SU-DHL-6 (cell line): ENCODE data around the gene POLH.

Experiments used
- H2AFZ ChIP-seq: fragments of 200-600 bp; sonication (generic); 2 replicates; pipeline ENCODE4 v1.6.1; 2014; ENCODE audit warnings: low read depth, mild to moderate bottlenecking, moderate library complexity, mixed read lengths, antibody characterized with exemption, low read length; ENCODE audit not compliant: severe bottlenecking
- H3F3A ChIP-seq: fragments of 200-600 bp; shearing (Covaris generic); 2 replicates; pipeline ENCODE4 v1.6.0; 2016; ENCODE audit warnings: antibody characterized with exemption, mild to moderate bottlenecking; ENCODE audit not compliant: insufficient read depth
- H3K27ac ChIP-seq: fragments of 200-600 bp; sonication (generic); 2 replicates; pipeline ENCODE4 v1.5.1; 2016; ENCODE audit warnings: low read depth, mild to moderate bottlenecking, low read length, moderate library complexity, mixed read lengths
- H3K27me3 ChIP-seq: fragments of 200-600 bp; sonication (generic), shearing (Covaris generic); 2 replicates; pipeline ENCODE4 v1.6.0; 2014; ENCODE audit warnings: mild to moderate bottlenecking, low read length
- H3K36me3 ChIP-seq: fragments of 200-600 bp; sonication (generic); 2 replicates; pipeline ENCODE4 v1.6.1; 2014; ENCODE audit warnings: mild to moderate bottlenecking, low read length, mixed read lengths
- H3K4me2 ChIP-seq: fragments of 300-600, 200-600 bp; shearing (Covaris generic), sonication (generic); 2 replicates; pipeline ENCODE4 v1.6.0; 2014; ENCODE audit warnings: low read length, low read depth, mild to moderate bottlenecking; ENCODE audit not compliant: poor library complexity, severe bottlenecking
- H3K4me3 ChIP-seq: fragments of 200-600 bp; sonication (generic); 2 replicates; pipeline ENCODE4 v1.5.1; 2014; ENCODE audit warnings: antibody characterized with exemption, low read length, mild to moderate bottlenecking, mixed read lengths; ENCODE audit not compliant: insufficient read depth, poor library complexity, severe bottlenecking
- H3K79me2 ChIP-seq: fragments of 200-600 bp; sonication (generic); 2 replicates; pipeline ENCODE4 v1.6.1; 2014; ENCODE audit warnings: mild to moderate bottlenecking, low read length, moderate library complexity; ENCODE audit not compliant: insufficient read depth
- H3K9ac ChIP-seq: fragments of 200-600 bp; sonication (generic); 2 replicates; pipeline ENCODE4 v1.7.0; 2014; ENCODE audit warnings: mild to moderate bottlenecking, low read length
- H3K9me2 ChIP-seq: fragments of 200-600 bp; sonication (generic); replicated peaks from 2 replicates; pipeline ENCODE4 v1.6.1; 2014; ENCODE audit warnings: low read length; ENCODE audit not compliant: insufficient read depth
- H3K9me3 ChIP-seq: fragments of 200-600 bp; sonication (generic); 2 replicates; pipeline ENCODE4 v1.6.1; 2014; ENCODE audit warnings: low read length, mixed read lengths; ENCODE audit not compliant: insufficient read depth
- H4K20me1 ChIP-seq: fragments of 200-600 bp; sonication (generic); 2 replicates; pipeline ENCODE4 v1.6.1; 2014; ENCODE audit warnings: low read depth, mild to moderate bottlenecking, antibody characterized with exemption, low read length, moderate library complexity, mixed read lengths
- EZH2phosphoT487 ChIP-seq: fragments of 200-600 bp; sonication (generic), shearing (Covaris generic); conservative IDR thresholded peaks from 2 replicates; pipeline ENCODE4 v1.6.1; 2018; ENCODE audit warnings: mild to moderate bottlenecking, antibody characterized with exemption, low read length, moderate library complexity, mixed read lengths
- TF ChIP-seq, protein P1 (sequence below): fragments of 200-600 bp; sonication (generic); IDR thresholded peaks from one replicate; pipeline ENCODE4 v1.5.1; 2017; ENCODE audit warnings: antibody characterized with exemption, mild to moderate bottlenecking, low read length, moderate library complexity; ENCODE audit not compliant: insufficient read depth, poor library complexity, severe bottlenecking

POLH gene

DNA sequence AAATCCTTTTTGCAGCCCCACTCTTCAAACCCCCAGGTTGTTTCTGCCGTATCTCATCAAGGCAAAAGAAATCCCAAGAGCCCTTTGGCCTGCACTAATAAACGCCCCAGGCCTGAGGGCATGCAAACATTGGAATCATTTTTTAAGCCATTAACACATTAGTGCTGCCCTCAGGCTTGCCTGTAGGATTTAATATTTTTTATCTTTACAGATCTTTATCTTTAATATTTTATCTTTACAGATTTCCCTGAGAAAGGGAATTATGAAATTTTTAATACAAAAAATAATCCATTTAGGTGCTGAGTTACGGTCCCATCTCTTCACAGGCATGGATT, 38.4 kb downstream of the POLH start:
- peaks cover 47% of the 10 kb centered on the region for H3F3A ChIP-seq
- peaks cover 44% of the 10 kb centered on the region for H3K36me3 ChIP-seq
- H3K27ac ChIP-seq: no peak overlapping the region

DNA sequence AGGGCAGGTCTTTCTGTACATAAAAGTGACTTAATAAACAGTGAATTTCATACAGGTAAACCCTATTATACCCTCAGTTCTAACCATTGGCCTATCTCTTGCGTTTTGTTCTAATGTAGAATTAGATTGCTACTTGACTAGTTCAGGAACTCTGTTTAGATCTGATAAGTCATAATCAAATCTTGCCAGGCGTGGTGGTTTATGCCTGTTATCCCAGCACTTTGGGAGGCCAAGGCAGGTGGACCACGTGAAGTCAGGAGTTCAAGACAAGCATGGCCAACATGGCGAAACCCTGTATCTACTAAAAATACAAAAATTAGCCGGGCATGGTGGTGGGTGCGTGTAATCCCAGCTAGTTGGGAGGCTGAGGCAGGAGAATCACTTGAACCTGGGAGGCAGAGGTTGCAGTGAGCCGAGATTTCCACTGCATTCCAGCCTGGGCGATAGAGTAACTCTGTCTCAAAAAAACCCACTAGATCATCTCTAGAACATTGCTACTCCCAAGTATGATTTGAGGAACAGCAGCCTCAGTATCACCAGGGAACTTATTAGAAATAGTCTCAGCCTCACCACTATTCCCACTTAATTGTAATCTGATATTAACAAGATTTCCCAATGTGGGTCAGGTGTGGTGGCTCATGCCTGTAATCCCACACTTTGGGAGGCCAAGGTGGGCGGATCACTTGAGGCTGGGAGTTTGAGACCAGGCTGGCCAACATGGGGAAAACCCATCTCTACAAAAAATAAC, 40.9 kb downstream of the POLH start:
- Histone ChIP-seq H3K27ac (no peak overlapping the region), H3K4me3 (no peak overlapping the region), H3K79me2 (no peaks in the 10 kb centered on the region), H3K36me3 (peaks cover 30% of the 10 kb centered on the region), H3K4me2 (no peak overlapping the region), H3K9ac (no peak overlapping the region), H3K9me3 (no peaks in the 10 kb centered on the region), H4K20me1 (no peaks in the 10 kb centered on the region), H2AFZ (no peak overlapping the region), H3K9me2 (no peaks in the 10 kb centered on the region), H3K27me3 (no peaks in the 10 kb centered on the region), H3F3A (peaks cover 56% of the 10 kb centered on the region)
- TF ChIP-seq, protein P1, sequence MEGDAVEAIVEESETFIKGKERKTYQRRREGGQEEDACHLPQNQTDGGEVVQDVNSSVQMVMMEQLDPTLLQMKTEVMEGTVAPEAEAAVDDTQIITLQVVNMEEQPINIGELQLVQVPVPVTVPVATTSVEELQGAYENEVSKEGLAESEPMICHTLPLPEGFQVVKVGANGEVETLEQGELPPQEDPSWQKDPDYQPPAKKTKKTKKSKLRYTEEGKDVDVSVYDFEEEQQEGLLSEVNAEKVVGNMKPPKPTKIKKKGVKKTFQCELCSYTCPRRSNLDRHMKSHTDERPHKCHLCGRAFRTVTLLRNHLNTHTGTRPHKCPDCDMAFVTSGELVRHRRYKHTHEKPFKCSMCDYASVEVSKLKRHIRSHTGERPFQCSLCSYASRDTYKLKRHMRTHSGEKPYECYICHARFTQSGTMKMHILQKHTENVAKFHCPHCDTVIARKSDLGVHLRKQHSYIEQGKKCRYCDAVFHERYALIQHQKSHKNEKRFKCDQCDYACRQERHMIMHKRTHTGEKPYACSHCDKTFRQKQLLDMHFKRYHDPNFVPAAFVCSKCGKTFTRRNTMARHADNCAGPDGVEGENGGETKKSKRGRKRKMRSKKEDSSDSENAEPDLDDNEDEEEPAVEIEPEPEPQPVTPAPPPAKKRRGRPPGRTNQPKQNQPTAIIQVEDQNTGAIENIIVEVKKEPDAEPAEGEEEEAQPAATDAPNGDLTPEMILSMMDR: no peak
- no peak for TF ChIP-seq EZH2phosphoT487

More for the DNA sequence above, 38.4 kb downstream of the POLH start:
- Histone ChIP-seq H3K9ac (no peak overlapping the region), H3K4me2 (no peak overlapping the region), H3K9me2 (no peaks in the 10 kb centered on the region), H3K27me3 (no peaks in the 10 kb centered on the region), H3K4me3 (no peak overlapping the region), H3K79me2 (no peaks in the 10 kb centered on the region), H2AFZ (no peak overlapping the region), H4K20me1 (no peaks in the 10 kb centered on the region), H3K9me3 (no peaks in the 10 kb centered on the region)
- TF ChIP-seq, protein P1: no peak
- no peak for TF ChIP-seq EZH2phosphoT487

DNA sequence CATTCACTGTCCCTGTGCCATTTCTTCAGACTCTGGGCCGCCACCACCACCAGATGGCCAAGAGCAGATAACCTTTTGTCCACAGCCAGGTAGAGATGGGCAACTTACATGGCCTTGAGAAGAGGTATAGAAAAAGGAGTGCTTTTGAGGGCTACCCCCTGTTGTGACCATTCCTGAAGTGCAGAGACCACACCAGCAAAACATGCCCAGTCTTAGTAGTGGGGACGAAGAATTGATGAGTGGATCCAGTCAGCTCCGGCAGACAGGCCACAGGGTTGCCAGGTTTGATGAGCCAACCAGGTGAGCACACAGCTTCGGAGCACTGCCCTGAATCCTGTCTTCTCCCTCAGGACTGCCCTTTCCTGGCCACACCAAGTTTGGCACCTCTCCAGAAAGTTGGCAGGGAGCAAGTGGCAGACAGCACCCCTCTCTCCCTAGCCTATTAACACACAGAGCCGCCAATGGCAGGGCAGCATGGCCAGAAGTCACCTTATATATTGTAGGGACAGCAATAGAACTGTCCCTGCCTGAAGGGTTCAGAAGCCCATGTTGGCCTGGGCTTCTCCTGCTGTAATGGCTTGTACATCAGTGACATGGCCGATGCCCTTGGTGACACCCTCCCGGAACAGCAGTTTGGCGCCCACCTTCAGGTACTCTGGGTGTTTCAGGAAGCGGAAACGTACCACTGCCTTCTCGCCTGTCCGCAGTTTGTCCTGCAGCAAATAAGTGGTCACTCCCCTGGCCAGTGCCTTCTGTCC, 45.3 kb downstream of the POLH start:
- TF ChIP-seq, protein P1: no peak
- no peak for TF ChIP-seq EZH2phosphoT487
- H3K36me3 ChIP-seq: 0 out of 2 replicates have a peak, but pooled peaks cover 6% of the 10 kb centered on the region

More for the DNA sequence above, 45.3 kb downstream of the POLH start:
- Histone ChIP-seq H4K20me1 (no peaks in the 10 kb centered on the region), H3K79me2 (no peaks in the 10 kb centered on the region), H3K4me3 (no peak overlapping the region), H3K27me3 (no peaks in the 10 kb centered on the region), H3K9ac (no peak overlapping the region), H3K4me2 (no peak overlapping the region), H3K9me2 (no peaks in the 10 kb centered on the region), H3F3A (peaks cover 39% of the 10 kb centered on the region), H3K27ac (no peak overlapping the region), H2AFZ (no peak overlapping the region), H3K9me3 (no peaks in the 10 kb centered on the region)
